ENCODE measurements around the gene IL11RA. TPM values are rescaled to one million over a fixed set of nuclear protein-coding genes. Genes with fewer than 3 reads are reported as not detected.

IL11RA gene
- total RNA-seq, 1 donor from 2014 or later = 51.7 TPM

GRCh38 chr9:34647651-34648050 is 4.3 kb upstream of the IL11RA start:
- ATAC-seq = no peak
- DNase-seq = no peak
- intact Hi-C loops (cut with micrococcal nuclease) = no loop called here

DNA sequence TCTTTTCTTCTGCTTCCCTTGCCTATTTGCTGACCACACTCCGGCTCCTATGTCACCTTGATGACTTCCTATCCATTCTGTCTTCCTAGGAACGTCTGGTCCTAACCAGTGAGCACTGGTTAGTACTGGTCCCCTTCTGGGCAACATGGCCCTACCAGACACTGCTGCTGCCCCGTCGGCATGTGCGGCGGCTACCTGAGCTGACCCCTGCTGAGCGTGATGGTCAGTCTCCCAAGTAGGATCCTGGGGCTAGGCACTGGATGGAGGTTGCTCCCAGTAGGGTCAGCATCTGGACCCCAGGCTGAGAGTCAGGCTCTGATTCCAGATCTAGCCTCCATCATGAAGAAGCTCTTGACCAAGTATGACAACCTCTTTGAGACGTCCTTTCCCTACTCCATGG is 3.3 kb upstream of the IL11RA start:
- no peak for DNase-seq
- ATAC-seq = no peak
- intact Hi-C loops (cut with micrococcal nuclease) = no loop called here

GRCh38 chr9:34650816-34651215 is 1.2 kb upstream of the IL11RA start:
- intact Hi-C loops (cut with micrococcal nuclease) = no loop called here
- ATAC-seq = no peak
- no peak for DNase-seq

GRCh38 chr9:34651321-34651720 is 664 bp upstream of the IL11RA start:
- no peak for DNase-seq
- intact Hi-C loops (cut with micrococcal nuclease) = no loop called here

DNA sequence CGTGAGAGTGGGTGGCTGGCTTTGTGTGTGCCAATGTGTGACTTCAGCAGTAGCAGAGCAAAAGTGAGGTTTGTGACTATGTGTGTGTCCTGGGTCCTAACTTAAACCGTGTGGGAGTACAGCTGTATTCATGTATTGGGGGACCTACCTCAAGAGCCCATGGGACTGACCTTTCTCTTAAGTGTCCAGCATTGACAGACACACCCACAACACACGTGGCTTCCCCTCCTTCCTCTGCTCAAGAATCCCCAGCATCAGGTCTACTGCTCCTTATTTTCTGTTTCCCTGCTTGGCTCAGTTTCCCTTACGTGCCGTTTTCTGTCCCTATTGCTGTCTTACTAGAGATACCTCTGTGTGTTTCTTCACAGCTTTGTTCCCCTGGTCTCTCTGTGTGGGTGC is 616 bp downstream of the IL11RA start:
- intact Hi-C loops (cut with micrococcal nuclease) = no loop called here
- DNase-seq (no peak), ATAC-seq (no peak)

More at GRCh38 chr9:34651321-34651720, 664 bp upstream of the IL11RA start:
- ATAC-seq = no peak

GRCh38 chr9:34653151-34654072 is 1.4 kb downstream of the IL11RA start:
- intact Hi-C loops (cut with micrococcal nuclease) = no loop called here
- ATAC-seq = peak; percentile 3
- no peak for DNase-seq

- intact Hi-C loops (cut with micrococcal nuclease) = no loop called here
- ATAC-seq (peak; percentile 69), DNase-seq (peak; percentile 86)
Observed at GRCh38 chr9:34654323-34655051, 2.5 kb downstream of the IL11RA start.

DNA sequence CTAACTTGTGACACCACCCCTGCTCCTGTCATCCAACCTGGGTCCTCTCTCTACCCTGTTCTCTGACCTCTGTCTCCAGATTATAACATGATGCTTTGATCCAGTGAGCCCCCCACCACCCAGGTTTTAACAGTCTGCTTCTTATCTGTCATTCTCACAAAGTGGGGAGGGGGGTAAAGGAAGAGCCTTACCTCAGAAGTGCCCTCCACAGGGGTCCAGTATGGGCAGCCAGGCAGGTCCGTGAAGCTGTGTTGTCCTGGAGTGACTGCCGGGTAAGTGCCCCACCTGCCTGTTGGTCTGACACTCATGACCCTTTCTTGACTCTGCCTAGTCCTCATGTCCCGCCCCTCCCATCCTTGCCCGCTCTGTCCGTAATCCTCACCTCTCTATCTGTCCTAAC is 3.4 kb downstream of the IL11RA start:
- intact Hi-C loops (cut with micrococcal nuclease) = no loop called here
- no peak for ATAC-seq
- no peak for DNase-seq

DNA sequence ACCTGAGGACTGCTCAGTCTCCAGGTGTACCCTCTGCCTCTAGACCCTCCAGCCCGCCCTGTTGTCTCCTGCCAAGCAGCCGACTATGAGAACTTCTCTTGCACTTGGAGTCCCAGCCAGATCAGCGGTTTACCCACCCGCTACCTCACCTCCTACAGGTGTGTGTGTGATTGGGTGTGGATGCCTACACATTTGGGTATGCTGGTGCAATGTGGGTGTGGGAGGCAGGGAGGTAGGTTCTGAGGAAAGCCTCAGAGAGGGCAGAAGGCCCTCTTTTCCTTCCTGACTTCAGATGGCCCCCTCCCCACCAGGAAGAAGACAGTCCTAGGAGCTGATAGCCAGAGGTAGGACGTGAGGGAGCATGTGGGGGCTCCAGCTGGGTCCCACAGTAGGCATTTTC is 5.0 kb downstream of the IL11RA start:
- intact Hi-C loops (cut with micrococcal nuclease) = no loop called here
- ATAC-seq (no peak), DNase-seq (no peak)

GRCh38 chr9:34658461-34658860 is 6.5 kb downstream of the IL11RA start:
- ATAC-seq = no peak
- intact Hi-C loops (cut with micrococcal nuclease) = no loop called here
- no peak for DNase-seq

- DNase-seq (no peak), ATAC-seq (no peak)
- intact Hi-C loops (cut with micrococcal nuclease) = no loop called here
Observed at GRCh38 chr9:34659592-34660253, 7.7 kb downstream of the IL11RA start.

DNA sequence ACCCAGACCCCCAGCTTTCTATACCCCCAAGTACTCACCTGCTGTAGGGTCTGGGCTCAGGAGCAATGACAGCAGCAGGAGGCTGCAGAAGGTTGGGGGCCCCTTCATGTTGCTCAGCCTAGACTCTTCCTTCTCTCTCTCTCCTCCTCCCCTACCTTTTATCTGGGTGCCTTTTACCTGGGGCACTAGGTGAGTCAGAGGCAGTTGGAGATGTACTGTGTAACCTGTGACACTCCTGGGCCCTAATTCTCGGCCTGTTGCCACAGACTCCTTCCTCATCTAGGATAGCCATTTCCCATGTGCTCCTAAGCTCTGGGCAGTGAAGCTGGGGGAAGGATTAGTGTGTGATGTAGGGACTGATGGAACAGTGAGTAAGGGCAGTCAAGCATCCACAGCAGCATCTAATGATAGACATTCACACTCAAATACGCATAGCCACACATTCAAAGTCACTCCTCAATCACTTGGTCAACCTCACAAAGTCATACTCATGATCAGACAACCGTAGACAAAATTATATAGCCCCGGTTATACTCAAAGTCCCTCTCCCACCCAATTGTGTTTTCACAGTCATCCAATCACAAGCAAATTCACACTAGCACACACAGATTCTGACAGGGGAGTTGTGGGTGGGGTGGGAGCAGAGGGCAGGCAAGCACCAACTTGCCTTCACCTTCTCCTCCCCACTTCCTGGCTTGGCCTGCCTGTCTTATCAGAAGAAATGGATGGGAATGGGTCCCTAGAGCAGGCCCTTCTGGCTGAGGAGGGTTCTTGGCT is 10.7 kb downstream of the IL11RA start, which contains the start of gene CCL27:
Gene CCL27 (minus strand): TSS at position 132 of the 777 bp plus-strand sequence. CDS start 24 bp downstream, at position 108.
- DNase-seq = no peak
- intact Hi-C loops (cut with micrococcal nuclease) = no loop called here
- no peak for ATAC-seq

DNA sequence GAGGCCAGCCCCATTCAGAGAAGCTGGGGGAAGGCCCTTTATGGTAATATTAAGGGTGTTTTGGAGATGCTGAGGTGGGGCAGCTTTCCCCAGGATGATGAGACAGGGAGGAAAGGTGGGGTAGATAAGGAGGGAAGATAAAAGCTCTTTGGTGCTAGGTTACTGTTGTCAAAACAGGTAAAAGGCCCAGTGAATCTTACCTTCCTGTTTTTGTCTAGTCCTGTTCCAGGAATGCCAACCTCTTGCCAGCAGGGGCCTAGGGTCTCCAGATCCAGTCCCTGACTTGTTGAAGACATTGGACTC is 11.3 kb downstream of the IL11RA start:
- no peak for DNase-seq
- intact Hi-C loops (cut with micrococcal nuclease) = no loop called here
- no peak for ATAC-seq

DNA sequence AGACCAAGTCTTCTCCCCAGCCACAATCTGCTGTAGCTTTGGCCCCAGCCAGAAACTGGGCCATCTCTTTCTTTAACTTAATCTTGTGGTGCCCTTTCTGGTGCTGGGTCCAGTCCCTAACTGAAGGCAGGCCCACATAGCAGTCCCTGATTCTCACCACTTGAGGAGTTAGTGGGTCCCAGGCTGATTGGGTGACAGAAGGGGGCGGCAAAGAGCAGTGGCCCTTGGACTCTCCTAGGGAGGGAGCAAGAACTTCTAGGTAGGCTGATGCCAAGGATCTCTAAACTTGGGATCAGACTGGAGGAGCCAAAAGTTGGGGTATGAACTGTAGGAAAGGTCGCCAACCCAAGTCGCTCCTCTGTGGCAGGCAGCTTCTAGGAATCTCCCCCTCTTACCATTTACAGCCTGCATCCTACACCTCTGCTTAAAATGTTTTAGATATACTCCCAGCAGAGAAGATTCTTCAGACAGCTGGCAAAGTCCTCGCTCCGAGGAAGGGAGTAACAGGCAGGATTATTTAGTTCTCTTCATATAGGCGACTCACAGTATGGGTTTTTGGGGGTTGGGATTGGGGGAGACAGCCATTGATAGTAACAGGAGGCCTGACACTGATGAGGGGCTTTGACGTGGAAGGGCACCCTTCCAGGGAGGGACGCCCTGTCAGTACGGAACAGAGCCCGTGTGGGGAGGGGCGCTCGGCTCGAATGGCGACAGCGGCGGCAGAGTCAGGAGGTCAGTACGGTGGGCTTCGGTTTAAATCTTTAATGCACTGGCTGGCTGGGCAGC is 12.5 kb downstream of the IL11RA start:
- peak; percentile 87 for DNase-seq
- ATAC-seq = peak; percentile 54
- intact Hi-C loops (cut with micrococcal nuclease) = no loop called here

DNA sequence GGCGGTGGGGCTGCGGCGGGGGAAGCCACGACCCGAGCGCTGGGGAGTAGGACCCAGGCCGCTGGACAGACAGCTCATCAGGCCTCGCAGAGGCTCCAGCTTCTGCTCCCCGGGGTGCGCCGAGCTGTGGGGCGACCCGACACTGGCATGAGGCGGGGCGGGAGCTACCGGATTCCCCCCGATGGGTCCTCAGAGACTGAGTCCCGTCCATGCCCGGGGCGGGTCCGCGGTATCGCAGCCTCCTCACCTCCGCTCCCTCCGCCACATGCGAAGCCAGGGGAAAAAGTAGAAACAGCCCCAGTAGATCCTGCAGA is 13.0 kb downstream of the IL11RA start:
- ATAC-seq (no peak), DNase-seq (no peak)
- intact Hi-C loops (cut with micrococcal nuclease) = no loop called here

- ATAC-seq (peak; percentile 89), DNase-seq (peak; percentile 96)
- intact Hi-C loops (cut with micrococcal nuclease) = no loop called here
Observed at GRCh38 chr9:34665381-34666250, 13.6 kb downstream of the IL11RA start.

- intact Hi-C loops (cut with micrococcal nuclease) = no loop called here
- DNase-seq (no peak), ATAC-seq (no peak)
Observed at GRCh38 chr9:34669809-34670562, 18.0 kb downstream of the IL11RA start.
